Osteocyte (in vitro differentiated cells): Measurements from ENCODE around the gene LRRC8C. TPM values are rescaled to one million over a fixed set of nuclear protein-coding genes. Genes with fewer than 3 reads are reported as not detected.

Experiments
- DNase-seq: peaks from one replicate; pipeline ENCODE4 v3.0.0; 2021; ENCODE audit warnings: mixed read lengths; ENCODE audit not compliant: unreplicated experiment; ENCODE audit errors: extremely low spot score
- H3K27ac Mint-ChIP-seq: one replicate; pipeline ENCODE4 v1.8.0; 2021; ENCODE audit warnings: mild to moderate bottlenecking, mixed read lengths; ENCODE audit not compliant: unreplicated experiment
- H3K27me3 Mint-ChIP-seq: one replicate; pipeline ENCODE4 v1.8.0; 2021; ENCODE audit warnings: mixed read lengths; ENCODE audit not compliant: unreplicated experiment
- H3K36me3 Mint-ChIP-seq: one replicate; pipeline ENCODE4 v1.8.0; 2021; ENCODE audit warnings: mixed read lengths; ENCODE audit not compliant: unreplicated experiment
- H3K4me1 Mint-ChIP-seq: one replicate; pipeline ENCODE4 v1.8.0; 2021; ENCODE audit warnings: mixed read lengths; ENCODE audit not compliant: unreplicated experiment
- H3K4me3 Mint-ChIP-seq: one replicate; pipeline ENCODE4 v1.8.0; 2021; ENCODE audit warnings: mild to moderate bottlenecking, moderate library complexity, mixed read lengths; ENCODE audit not compliant: unreplicated experiment
- H3K9me3 Mint-ChIP-seq: one replicate; pipeline ENCODE4 v1.8.0; 2021; ENCODE audit warnings: mixed read lengths; ENCODE audit not compliant: unreplicated experiment
- total RNA-seq: library from RNA; stranded (reverse); gene quantifications from 2 replicates; pipeline ENCODE4 v1.2.1, GENCODE V29; 2021
- TF ChIP-seq, protein P1 (sequence below): fragments of 200-600 bp; sonication (generic); IDR thresholded peaks from 2 replicates; pipeline ENCODE4 v1.5.0; 2021; ENCODE audit warnings: antibody characterized with exemption, mild to moderate bottlenecking, moderate library complexity

LRRC8C gene
- total RNA-seq, 1 donor from 2014 or later, result 3.5 TPM

- no peak overlapping the region for H3K4me3 Mint-ChIP-seq
- no peak overlapping the region for H3K27ac Mint-ChIP-seq
- peaks cover 44% of the 10 kb centered on the region for H3K27me3 Mint-ChIP-seq
- no peaks in the 10 kb centered on the region for H3K36me3 Mint-ChIP-seq
- no peak for DNase-seq
- H3K9me3 Mint-ChIP-seq, result no peaks in the 10 kb centered on the region
- TF ChIP-seq, protein P1, sequence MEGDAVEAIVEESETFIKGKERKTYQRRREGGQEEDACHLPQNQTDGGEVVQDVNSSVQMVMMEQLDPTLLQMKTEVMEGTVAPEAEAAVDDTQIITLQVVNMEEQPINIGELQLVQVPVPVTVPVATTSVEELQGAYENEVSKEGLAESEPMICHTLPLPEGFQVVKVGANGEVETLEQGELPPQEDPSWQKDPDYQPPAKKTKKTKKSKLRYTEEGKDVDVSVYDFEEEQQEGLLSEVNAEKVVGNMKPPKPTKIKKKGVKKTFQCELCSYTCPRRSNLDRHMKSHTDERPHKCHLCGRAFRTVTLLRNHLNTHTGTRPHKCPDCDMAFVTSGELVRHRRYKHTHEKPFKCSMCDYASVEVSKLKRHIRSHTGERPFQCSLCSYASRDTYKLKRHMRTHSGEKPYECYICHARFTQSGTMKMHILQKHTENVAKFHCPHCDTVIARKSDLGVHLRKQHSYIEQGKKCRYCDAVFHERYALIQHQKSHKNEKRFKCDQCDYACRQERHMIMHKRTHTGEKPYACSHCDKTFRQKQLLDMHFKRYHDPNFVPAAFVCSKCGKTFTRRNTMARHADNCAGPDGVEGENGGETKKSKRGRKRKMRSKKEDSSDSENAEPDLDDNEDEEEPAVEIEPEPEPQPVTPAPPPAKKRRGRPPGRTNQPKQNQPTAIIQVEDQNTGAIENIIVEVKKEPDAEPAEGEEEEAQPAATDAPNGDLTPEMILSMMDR, result no peak
- H3K4me1 Mint-ChIP-seq, result peaks cover 17% of the 10 kb centered on the region
Observed at GRCh38 chr1:89765774-89766173, 132.9 kb downstream of the LRRC8C start.

GRCh38 chr1:89767618-89768017 is 134.7 kb downstream of the LRRC8C start:
- no peak for DNase-seq
- Mint-ChIP-seq H3K4me1 (peaks cover 11% of the 10 kb centered on the region), H3K9me3 (no peaks in the 10 kb centered on the region), H3K4me3 (no peak overlapping the region), H3K27ac (no peak overlapping the region), H3K27me3 (peaks cover 51% of the 10 kb centered on the region), H3K36me3 (no peaks in the 10 kb centered on the region)
- TF ChIP-seq, protein P1, result no peak

Other genes starting within 250 kb of the LRRC8C start
- 2.3 and 4.1 TPM in 2 replicates for gene LRRC8B, start 108.3 kb upstream of the LRRC8C start, total RNA-seq
- gene LRRC8D, start 187.9 kb downstream of the LRRC8C start, total RNA-seq, result 20.4 and 21.2 TPM in 2 replicates